Naive thymus-derived CD4-positive, alpha-beta T cell (primary cell): ENCODE data around the gene MLXIP. TPM values are rescaled to one million over a fixed set of nuclear protein-coding genes. Genes with fewer than 3 reads are reported as not detected.

ENCODE experiments used
- ATAC-seq: fragments of 150-1000 bp; cut with Tn5 transposase; 2 replicates; pipeline ENCODE4 v1.10.0; 2021; ENCODE audit warnings: mild to moderate bottlenecking, moderate library complexity
- CTCF ChIA-PET: fragments of 350-600 bp; sonication (Branson Sonifier 250); formaldehyde crosslinking; loops from one replicate; lab custom pipeline; 2021; ENCODE audit warnings: antibody characterized with exemption; lab: Charles Lee
- POLR2A ChIA-PET: fragments of 350-600 bp; sonication (Branson Sonifier 250); formaldehyde crosslinking; loops from one replicate; lab custom pipeline; 2021; ENCODE audit warnings: antibody characterized with exemption, inconsistent platforms; lab: Charles Lee
- DNase-seq, 9 donors: peaks; one replicate each; pipeline versions ENCODE4 v3.0.0 to v3.0.0-alpha.2; 2020 to 2022; ENCODE audit warnings: mixed read lengths in 1 of 9
- H3K27ac ChIP-seq: one replicate; pipeline ENCODE4 v1.7.0; 2013; ENCODE audit warnings: mild to moderate bottlenecking, low read depth, low read length, moderate library complexity
- H3K27me3 ChIP-seq, 2 donors: one replicate each; pipeline ENCODE4 v1.7.0; 2013; ENCODE audit warnings: low read length in 2 of 2, mild to moderate bottlenecking in 2 of 2, moderate library complexity in 2 of 2; ENCODE audit not compliant: control insufficient read depth in 2 of 2, insufficient read depth in 2 of 2
- H3K36me3 ChIP-seq, 3 experiments: 1 replicate in 2 of 3; 2 replicates in 1 of 3; pipeline ENCODE4 v1.7.0; 2013; ENCODE audit warnings: low read length in 3 of 3, mild to moderate bottlenecking in 3 of 3, moderate library complexity in 1 of 3; ENCODE audit not compliant: insufficient read depth in 3 of 3, control insufficient read depth in 2 of 3
- H3K4me1 ChIP-seq, 2 donors: one replicate each; pipeline ENCODE4 v1.7.0; 2013; ENCODE audit warnings: low read length in 2 of 2, mild to moderate bottlenecking in 2 of 2, moderate library complexity in 1 of 2; ENCODE audit not compliant: control insufficient read depth in 2 of 2, insufficient read depth in 2 of 2
- H3K4me3 ChIP-seq: 2 replicates; pipeline ENCODE4 v1.7.0; 2013; ENCODE audit warnings: mild to moderate bottlenecking, low read length
- H3K9me3 ChIP-seq, 3 experiments: 1 replicate in 2 of 3; 2 replicates in 1 of 3; pipeline ENCODE4 v1.7.0; 2013; ENCODE audit warnings: low read length in 3 of 3; ENCODE audit not compliant: control insufficient read depth in 2 of 3
- H3K27ac Mint-ChIP-seq, 9 donors: one replicate each; pipeline ENCODE4 v1.8.0; 2020 to 2022; ENCODE audit warnings: mixed read lengths in 9 of 9, mild to moderate bottlenecking in 8 of 9, moderate library complexity in 5 of 9, inconsistent platforms in 2 of 9
- H3K27me3 Mint-ChIP-seq, 5 donors: one replicate each; pipeline ENCODE4 v1.8.0; 2021 to 2022; ENCODE audit warnings: mixed read lengths in 5 of 5, mild to moderate bottlenecking in 1 of 5
- H3K36me3 Mint-ChIP-seq, 5 donors: one replicate each; pipeline ENCODE4 v1.8.0; 2020 to 2022; ENCODE audit warnings: mixed read lengths in 5 of 5, mild to moderate bottlenecking in 3 of 5, inconsistent platforms in 1 of 5
- H3K4me1 Mint-ChIP-seq, 7 donors: one replicate each; pipeline ENCODE4 v1.8.0; 2020 to 2022; ENCODE audit warnings: mixed read lengths in 7 of 7, mild to moderate bottlenecking in 3 of 7, inconsistent platforms in 1 of 7
- H3K4me3 Mint-ChIP-seq, 10 donors: one replicate each; pipeline ENCODE4 v1.8.0; 2020 to 2022; ENCODE audit warnings: mild to moderate bottlenecking in 10 of 10, mixed read lengths in 10 of 10, moderate library complexity in 6 of 10, inconsistent platforms in 2 of 10
- H3K9me3 Mint-ChIP-seq, 11 donors: one replicate each; pipeline ENCODE4 v1.8.0; 2020 to 2022; ENCODE audit warnings: mixed read lengths in 11 of 11, mild to moderate bottlenecking in 4 of 11, inconsistent platforms in 1 of 11, moderate library complexity in 1 of 11
- intact Hi-C, 2 donors: fragments of 100-400 bp; cut with micrococcal nuclease; formaldehyde crosslinking; loops; one replicate each; pipeline ENCODE4 v1.15.1; 2023
- polyA plus RNA-seq, 2 donors: library from polyadenylated mRNA; unstranded; fragments of 300-500 nt; fragmentation: Illumina TruSeq; gene quantifications; one replicate each; pipeline ENCODE4 v1.2.3, GENCODE V29; 2021
- total RNA-seq, 6 experiments: library from RNA in 5 of 6; stranded (reverse) in 5 of 6; gene quantifications; 1 replicate in 5 of 6; 2 replicates in 1 of 6; pipeline ENCODE4 v1.2.3 and lab custom pipeline; 2021 to 2026

The MLXIP gene
- total and polyA plus RNA-seq, 7 experiments from 2014 or later = 17.4 to 123 (median 100) TPM

- Histone ChIP-seq H3K27me3 (no peaks in the 10 kb centered on the region), H3K4me1 (peaks cover 4 to 6% of the 10 kb centered on the region in 2 donors), H3K9me3 (no peaks in the 10 kb centered on the region), H3K4me3 (no peak overlapping the region), H3K27ac (no peak overlapping the region), H3K36me3 (no peaks in the 10 kb centered on the region)
- DNase-seq (no peak), ATAC-seq (no peak)
- no peak overlapping the region for H3K4me3 Mint-ChIP-seq
- H3K27me3 Mint-ChIP-seq = peaks cover 0 to 4% (median 0%) of the 10 kb centered on the region in 5 donors
- H3K4me1 Mint-ChIP-seq = peaks cover 0 to 8% (median 4%) of the 10 kb centered on the region in 7 donors
- no peaks in the 10 kb centered on the region for H3K36me3 Mint-ChIP-seq
- ChIA-PET POLR2A (interaction anchor here (1.3 kb wide), 1 partner anchor 48 kb away, joined by 3 read pairs; no protein-coding TSS in a partner anchor), CTCF (interaction anchor here (0.7 kb wide), 1 partner anchor 60 kb away, joined by 3 read pairs; no protein-coding TSS in a partner anchor)
- intact Hi-C loops = no loop called here
- H3K27ac Mint-ChIP-seq = no peak overlapping the region
- peaks cover 0 to 2% (median 0%) of the 10 kb centered on the region in 11 donors for H3K9me3 Mint-ChIP-seq
These were observed 4.7 kb upstream of the MLXIP start for GRCh38 chr12:122073815-122074214.

- POLR2A ChIA-PET = interaction anchor here (0.6 to 8.8 kb wide), 6 partner anchors 8 to 777 kb away, joined by 3 to 65 read pairs (median 4); no protein-coding TSS in a partner anchor
- CTCF ChIA-PET = interaction anchor here (0.6 to 1.6 kb wide), 4 partner anchors 20 to 79 kb away, joined by 3 to 6 read pairs (median 4); no protein-coding TSS in a partner anchor
- peaks cover 0 to 4% (median 0%) of the 10 kb centered on the region in 5 donors for H3K27me3 Mint-ChIP-seq
- DNase-seq (no peak), ATAC-seq (no peak)
- H3K27ac Mint-ChIP-seq = peak overlapping the region in 1 of 9 donors; percentile 28
- H3K4me3 Mint-ChIP-seq = peak overlapping the region; percentile 38 to 98 (median 85)
- H3K9me3 Mint-ChIP-seq = peaks cover 0 to 2% (median 0%) of the 10 kb centered on the region in 11 donors
- Histone ChIP-seq H3K36me3 (peaks cover 0 to 5% (median 0%) of the 10 kb centered on the region in 3 experiments), H3K4me3 (no peak overlapping the region), H3K4me1 (peaks cover 7 to 27% of the 10 kb centered on the region in 2 donors), H3K27me3 (no peaks in the 10 kb centered on the region), H3K27ac (no peak overlapping the region), H3K9me3 (no peaks in the 10 kb centered on the region)
- peaks cover 7 to 31% (median 14%) of the 10 kb centered on the region in 7 donors for H3K4me1 Mint-ChIP-seq
- H3K36me3 Mint-ChIP-seq = peaks cover 0 to 9% (median 0%) of the 10 kb centered on the region in 5 donors
- intact Hi-C loops = loop anchor here in 1 of 2 donors (5.0 kb wide), 1 partner anchor 285 kb away; the partner anchor contains the start of gene RHOF
These were observed 1.6 kb upstream of the MLXIP start for GRCh38 chr12:122076743-122077495.

- H3K27ac ChIP-seq = peak overlapping the region; percentile 82
- H3K4me3 Mint-ChIP-seq = peak overlapping the region; percentile 85 to 100 (median 98)
- H3K27me3 ChIP-seq = no peaks in the 10 kb centered on the region
- peaks cover 0 to 22% (median 5%) of the 10 kb centered on the region in 5 donors for H3K36me3 Mint-ChIP-seq
- H3K36me3 ChIP-seq = peaks cover 0 to 5% (median 0%) of the 10 kb centered on the region in 3 experiments
- H3K9me3 ChIP-seq = no peaks in the 10 kb centered on the region
- CTCF ChIA-PET = interaction anchor here (1.1 to 3.7 kb wide), 3 partner anchors 21 to 27 kb away, joined by 3 to 30 read pairs (median 3); no protein-coding TSS in a partner anchor
- intact Hi-C loops = loop anchor here (1.0 to 5.0 kb wide), 3 partner anchors 9 to 287 kb away; partner anchors contain the start of genes CFAP251 (in 1 of the 2) and RHOF (in 1 of the 2)
- no peaks in the 10 kb centered on the region for H3K27me3 Mint-ChIP-seq
- ATAC-seq (peak; percentile 17), DNase-seq (peak in 1 of 9 donors; percentile 44)
- H3K27ac Mint-ChIP-seq = peak overlapping the region; percentile 82 to 99 (median 88)
- POLR2A ChIA-PET = interaction anchor here (0.6 to 8.8 kb wide), 6 partner anchors 11 to 37 kb away, joined by 3 to 150 read pairs (median 34); no protein-coding TSS in a partner anchor
- H3K4me1 ChIP-seq = peaks cover 29 to 32% of the 10 kb centered on the region in 2 donors
- H3K4me3 ChIP-seq = peak overlapping the region; percentile 66
- peaks cover 0 to 2% (median 0%) of the 10 kb centered on the region in 11 donors for H3K9me3 Mint-ChIP-seq
- H3K4me1 Mint-ChIP-seq = peaks cover 7 to 52% (median 35%) of the 10 kb centered on the region in 7 donors
These were observed 526 bp downstream of the MLXIP start for GRCh38 chr12:122079033-122079531.

- Mint-ChIP-seq H3K27ac (peak overlapping the region; percentile 82 to 99 (median 88)), H3K36me3 (peaks cover 0 to 27% (median 8%) of the 10 kb centered on the region in 5 donors), H3K4me3 (peak overlapping the region; percentile 85 to 100 (median 98)), H3K9me3 (peaks cover 0 to 2% (median 0%) of the 10 kb centered on the region in 11 donors), H3K27me3 (no peaks in the 10 kb centered on the region), H3K4me1 (peaks cover 7 to 57% (median 40%) of the 10 kb centered on the region in 7 donors)
- Histone ChIP-seq H3K4me1 (peaks cover 31 to 32% of the 10 kb centered on the region in 2 donors), H3K36me3 (peaks cover 0 to 5% (median 0%) of the 10 kb centered on the region in 3 experiments), H3K27ac (peak overlapping the region; percentile 82), H3K9me3 (no peaks in the 10 kb centered on the region), H3K27me3 (no peaks in the 10 kb centered on the region), H3K4me3 (peak overlapping the region; percentile 66)
- peak in 2 of 9 donors; percentile 33 to 43 for DNase-seq
- CTCF ChIA-PET = interaction anchor here (1.0 to 3.7 kb wide), 3 partner anchors 20 to 26 kb away, joined by 3 to 30 read pairs (median 3); no protein-coding TSS in a partner anchor
- POLR2A ChIA-PET = interaction anchor here (0.6 to 8.8 kb wide), 6 partner anchors 11 to 407 kb away, joined by 3 to 150 read pairs (median 34); no protein-coding TSS in a partner anchor
- intact Hi-C loops = loop anchor here (1.0 to 10.0 kb wide), 4 partner anchors 9 to 885 kb away; partner anchors contain the start of genes ABCB9 (in 1 of the 2), CFAP251 (in 1 of the 2) and RHOF (in 1 of the 2)
- ATAC-seq = no peak
These were observed 1.1 kb downstream of the MLXIP start for GRCh38 chr12:122079532-122080081.

GRCh38 chr12:122080149-122081082, 1.9 kb downstream of the MLXIP start:
- ATAC-seq = no peak

More at GRCh38 chr12:122080149-122081082, 1.9 kb downstream of the MLXIP start:
- H3K4me3 ChIP-seq = peak overlapping the region; percentile 66
- Mint-ChIP-seq H3K36me3 (peaks cover 0 to 28% (median 8%) of the 10 kb centered on the region in 5 donors), H3K4me1 (peaks cover 7 to 60% (median 41%) of the 10 kb centered on the region in 7 donors), H3K27me3 (no peaks in the 10 kb centered on the region), H3K9me3 (peaks cover 0 to 2% (median 0%) of the 10 kb centered on the region in 11 donors), H3K4me3 (peak overlapping the region; percentile 85 to 100 (median 98)), H3K27ac (peak overlapping the region; percentile 82 to 99 (median 88))
- ChIA-PET CTCF (interaction anchor here (0.5 to 3.7 kb wide), 9 partner anchors 9 to 1902 kb away, joined by 3 to 30 read pairs (median 3); no protein-coding TSS in a partner anchor), POLR2A (interaction anchor here (1.0 to 8.8 kb wide), 9 partner anchors 8 to 408 kb away, joined by 3 to 150 read pairs (median 6); no protein-coding TSS in a partner anchor)
- H3K27ac ChIP-seq = peak overlapping the region; percentile 82
- peaks cover 0 to 5% (median 0%) of the 10 kb centered on the region in 3 experiments for H3K36me3 ChIP-seq
- H3K4me1 ChIP-seq = peaks cover 32 to 33% of the 10 kb centered on the region in 2 donors
- no peaks in the 10 kb centered on the region for H3K27me3 ChIP-seq
- DNase-seq = no peak
- no peaks in the 10 kb centered on the region for H3K9me3 ChIP-seq
- intact Hi-C loops = loop anchor here in 1 of 2 donors (1.0 to 10.0 kb wide), 4 partner anchors 19 to 884 kb away; partner anchors contain the start of gene ABCB9
